Smooth muscle cell (in vitro differentiated cells): ENCODE data around the gene SLC25A53. TPM values are rescaled to one million over a fixed set of nuclear protein-coding genes. Genes with fewer than 3 reads are reported as not detected.

Source experiments
- DNase-seq: peaks from one replicate; lab custom pipeline; 2025; ENCODE audit not compliant: unreplicated experiment; lab: John Stamatoyannopoulos, UW
- H2AFZ ChIP-seq: fragments of 200-600 bp; sonication (generic); 2 replicates; pipeline ENCODE4 v1.6.0; 2016; ENCODE audit warnings: antibody characterized with exemption, low read depth, mild to moderate bottlenecking
- H3F3A ChIP-seq: fragments of 200-600 bp; sonication (generic); 2 replicates; pipeline ENCODE4 v1.6.0; 2017; ENCODE audit warnings: antibody characterized with exemption, low read depth
- H3K27ac ChIP-seq: fragments of 200-600 bp; sonication (generic); 2 replicates; pipeline ENCODE4 v1.5.1; 2016; ENCODE audit warnings: low read depth, mild to moderate bottlenecking
- H3K27me3 ChIP-seq: fragments of 200-600 bp; sonication (generic); 2 replicates; pipeline ENCODE4 v1.6.1; 2016; ENCODE audit warnings: low read depth, mild to moderate bottlenecking
- H3K36me3 ChIP-seq: fragments of 200-600 bp; sonication (generic); 2 replicates; pipeline ENCODE4 v1.5.1; 2016; ENCODE audit warnings: low read depth
- H3K4me1 ChIP-seq: fragments of 200-600 bp; sonication (generic); 2 replicates; pipeline ENCODE4 v1.5.1; 2016; ENCODE audit warnings: low read depth
- H3K4me2 ChIP-seq: fragments of 200-600 bp; sonication (generic); 2 replicates; pipeline ENCODE4 v1.6.0; 2016; ENCODE audit warnings: mild to moderate bottlenecking
- H3K4me3 ChIP-seq: fragments of 200-600 bp; sonication (generic); 2 replicates; pipeline ENCODE4 v1.5.1; 2016; ENCODE audit warnings: mild to moderate bottlenecking
- H3K79me2 ChIP-seq: fragments of 200-600 bp; sonication (generic); 2 replicates; pipeline ENCODE4 v1.6.0; 2016; ENCODE audit warnings: low read depth, mild to moderate bottlenecking
- H3K9ac ChIP-seq: fragments of 200-600 bp; sonication (generic); 2 replicates; pipeline ENCODE4 v1.6.0; 2016; ENCODE audit warnings: low read depth
- H3K9me3 ChIP-seq: fragments of 200-600 bp; sonication (generic); replicated peaks from 2 replicates; pipeline ENCODE4 v1.5.1; 2016; ENCODE audit warnings: low read depth
- H4K20me1 ChIP-seq: fragments of 200-600 bp; sonication (generic); 2 replicates; pipeline ENCODE4 v1.6.0; 2016; ENCODE audit warnings: low read depth
- CTCF ChIP-seq: fragments of 200-600 bp; sonication (generic); IDR thresholded peaks from 2 replicates; pipeline ENCODE4 v1.5.1; 2017; ENCODE audit warnings: borderline replicate concordance, mild to moderate bottlenecking, antibody characterized with exemption; ENCODE audit not compliant: insufficient read depth, poor library complexity, severe bottlenecking
- WGBS: methylation state at CpG from one replicate; pipeline ENCODE4 v1.1.7; 2016; ENCODE audit warnings: low lambda C conversion rate; 5-methylcytosine and 5-hydroxymethylcytosine counted together
- polyA plus RNA-seq: library from polyadenylated mRNA; unstranded; fragments of >200 nt; fragmentation: Nextera tagmentation; extraction: Ambion mirVana; gene quantifications from 2 replicates; pipeline ENCODE4 v1.2.1, GENCODE V29; 2016
- total RNA-seq: library from RNA; depleted of rRNA; stranded (reverse); fragments of >200 nt; gene quantifications from 2 replicates; pipeline ENCODE4 v1.2.3, GENCODE V29; 2014

Gene SLC25A53
- total and polyA plus RNA-seq, 2 experiments from 2014 or later = 0.18 to 3.4 TPM

DNA sequence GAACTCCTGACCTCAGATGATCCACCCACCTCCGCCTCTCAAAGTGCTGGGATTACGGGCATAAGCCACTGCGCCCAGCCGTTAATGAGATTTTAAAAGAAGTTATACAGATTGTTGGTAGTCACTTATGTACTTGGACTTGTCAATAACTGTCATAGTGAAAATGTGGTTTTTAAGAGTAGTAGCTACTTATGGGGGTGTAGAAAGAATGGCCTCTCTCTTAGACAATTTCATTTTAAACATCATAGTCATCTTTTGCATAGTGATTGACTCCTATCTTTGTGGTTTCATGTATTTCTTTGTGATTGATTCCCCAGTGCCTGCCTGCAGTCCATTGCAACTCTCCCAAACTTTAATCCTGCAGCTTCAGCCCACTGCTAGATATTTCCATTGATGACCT, 26.9 kb upstream of the SLC25A53 start:
- Histone ChIP-seq H3K27ac (no peak overlapping the region), H2AFZ (no peak overlapping the region), H3K36me3 (no peaks in the 10 kb centered on the region), H3K9me3 (no peaks in the 10 kb centered on the region), H3F3A (no peaks in the 10 kb centered on the region), H3K4me1 (no peaks in the 10 kb centered on the region), H3K9ac (no peak overlapping the region), H4K20me1 (peaks cover 16% of the 10 kb centered on the region), H3K79me2 (peaks cover 6% of the 10 kb centered on the region), H3K27me3 (no peaks in the 10 kb centered on the region), H3K4me3 (no peak overlapping the region), H3K4me2 (no peak overlapping the region)
- no peak for TF ChIP-seq CTCF
- DNase-seq = no peak
- WGBS = 89% methylated on average over 4 of the region's 4 CpGs

- Histone ChIP-seq H3K4me2 (no peak overlapping the region), H3K27ac (no peak overlapping the region), H4K20me1 (peaks cover 16% of the 10 kb centered on the region), H3K9me3 (peaks cover 3% of the 10 kb centered on the region), H3K9ac (no peak overlapping the region), H3K36me3 (peaks cover 8% of the 10 kb centered on the region), H3K27me3 (no peaks in the 10 kb centered on the region), H3F3A (no peaks in the 10 kb centered on the region), H3K79me2 (peaks cover 15% of the 10 kb centered on the region), H2AFZ (no peak overlapping the region), H3K4me1 (no peaks in the 10 kb centered on the region), H3K4me3 (no peak overlapping the region)
- WGBS = 75% methylated on average over 6 of the region's 6 CpGs
- no peak for DNase-seq
- TF ChIP-seq CTCF = no peak
These were observed 17.0 kb upstream of the SLC25A53 start for GRCh38 chrX:104173841-104174240.

- Histone ChIP-seq H3K27me3 (no peaks in the 10 kb centered on the region), H4K20me1 (peaks cover 24% of the 10 kb centered on the region), H3K27ac (no peak overlapping the region), H3K4me3 (no peak overlapping the region), H3F3A (no peaks in the 10 kb centered on the region), H2AFZ (no peak overlapping the region), H3K4me2 (no peak overlapping the region), H3K79me2 (peaks cover 23% of the 10 kb centered on the region), H3K36me3 (peaks cover 8% of the 10 kb centered on the region), H3K9ac (no peak overlapping the region), H3K4me1 (no peaks in the 10 kb centered on the region), H3K9me3 (peaks cover 3% of the 10 kb centered on the region)
- whole genome bisulfite sequencing = 79% methylated on average over 2 of the region's 2 CpGs
- TF ChIP-seq CTCF = no peak
- DNase-seq = no peak
These were observed 16.0 kb upstream of the SLC25A53 start for GRCh38 chrX:104172788-104173187.

DNA sequence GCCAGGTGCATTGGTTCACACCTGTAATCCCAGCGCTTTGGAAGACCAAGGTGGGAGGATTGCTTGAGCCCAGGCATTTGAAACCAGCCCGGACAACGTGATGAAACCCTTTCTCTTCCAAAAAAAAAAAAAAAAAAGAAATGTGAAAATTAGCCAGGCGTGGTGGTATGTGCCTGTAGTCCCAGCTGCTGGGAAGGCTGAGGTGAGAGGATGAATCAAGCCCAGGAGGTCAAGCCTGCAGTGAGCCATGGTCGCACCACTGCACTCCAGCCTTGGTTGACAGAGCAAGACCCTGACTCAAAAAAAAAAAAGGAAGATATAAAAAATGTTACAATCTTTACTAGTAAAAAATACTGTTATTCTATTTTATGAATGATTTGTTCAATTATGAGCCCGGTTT, 15.3 kb upstream of the SLC25A53 start:
- Histone ChIP-seq H3K27me3 (no peaks in the 10 kb centered on the region), H3K36me3 (peaks cover 8% of the 10 kb centered on the region), H3K4me3 (no peak overlapping the region), H3K27ac (no peak overlapping the region), H2AFZ (no peak overlapping the region), H3K9me3 (peaks cover 3% of the 10 kb centered on the region), H3K4me1 (no peaks in the 10 kb centered on the region), H4K20me1 (peaks cover 28% of the 10 kb centered on the region), H3K4me2 (no peak overlapping the region), H3K9ac (no peak overlapping the region), H3F3A (no peaks in the 10 kb centered on the region), H3K79me2 (peaks cover 30% of the 10 kb centered on the region)
- 57% methylated on average over 6 of the region's 6 CpGs for WGBS
- no peak for TF ChIP-seq CTCF
- no peak for DNase-seq
